ENCODE measurements around the gene USP43.

USP43 gene

GRCh38 chr17:9766970-9767369 is 121.7 kb downstream of the USP43 start:
- no peaks in the 10 kb centered on the region for H3K4me1 ChIP-seq (ENCODE audit: control insufficient read depth, insufficient read depth, low read length)
- ChIA-PET POLR2A (no interaction called here), CTCF (interaction anchor here (0.6 to 3.2 kb wide), 7 partner anchors 10 to 189 kb away, joined by 3 to 22 read pairs (median 3); no protein-coding TSS in a partner anchor)
- H3K9me3 ChIP-seq (ENCODE audit: control insufficient read depth, insufficient read depth, low read depth, low read length) = no peaks in the 10 kb centered on the region
- H3K36me3 ChIP-seq (ENCODE audit: control insufficient read depth in 2 of 2, insufficient read depth in 1 of 2, low read length in 2 of 2) = no peaks in the 10 kb centered on the region
- H3K4me3 ChIP-seq (ENCODE audit: low read depth, low read length) = no peak overlapping the region
- no peak overlapping the region for H3K27ac ChIP-seq (ENCODE audit: extremely low read depth, low read depth, low read length)
- TF ChIP-seq YY2 (tag by site-specific recombination; IDR thresholded peaks at IDR 0.05) = no peak
- no peak for TF ChIP-seq ZNF202 (tag by site-specific recombination; IDR thresholded peaks at IDR 0.05; ENCODE audit: borderline replicate concordance)
- no peak for TF ChIP-seq ZNF658 (tag by site-specific recombination; IDR thresholded peaks at IDR 0.05)
- no peak for TF ChIP-seq HOXC10 (CRISPR knock-in tag; IDR thresholded peaks at IDR 0.05)
- TF ChIP-seq ZNF664 (tag by site-specific recombination; IDR thresholded peaks at IDR 0.05) = no peak
- no peak for TF ChIP-seq ZNF266 (tag by site-specific recombination; IDR thresholded peaks at IDR 0.05; ENCODE audit: low read depth)
- TF ChIP-seq ZNF571 (tag by site-specific recombination; IDR thresholded peaks at IDR 0.05) = no peak

DNA sequence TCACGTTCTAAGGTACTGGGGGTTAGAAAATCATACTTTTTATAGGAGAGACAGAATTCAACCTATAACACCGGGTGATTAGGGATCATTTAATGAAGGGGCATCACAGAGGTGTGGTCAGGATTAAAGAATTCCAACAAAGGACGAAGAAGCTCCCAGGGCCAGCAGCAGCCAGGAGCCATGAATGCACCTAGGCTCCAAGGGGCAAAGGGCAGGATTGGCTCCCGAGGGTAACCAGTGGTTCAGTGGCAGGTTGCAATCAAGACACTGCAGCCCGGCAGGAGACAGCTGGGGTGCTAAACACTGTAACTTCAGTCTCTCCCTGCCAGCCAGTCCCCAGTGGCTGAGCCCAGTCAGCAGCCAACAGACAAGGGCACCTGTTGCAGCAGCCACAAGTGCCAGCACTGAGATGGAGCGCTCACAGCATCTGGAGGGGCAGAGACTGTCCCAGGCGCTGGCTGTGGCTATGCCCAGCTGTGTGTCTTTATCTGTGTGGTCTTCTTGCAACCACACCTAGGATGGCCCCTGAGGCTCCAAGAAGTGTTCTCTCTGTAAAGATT is 122.2 kb downstream of the USP43 start:
- no peak overlapping the region for H3K4me3 ChIP-seq (ENCODE audit: low read depth, low read length)
- H3K27ac ChIP-seq (ENCODE audit: extremely low read depth, low read depth, low read length) = no peak overlapping the region
- H3K36me3 ChIP-seq (ENCODE audit: control insufficient read depth in 2 of 2, insufficient read depth in 1 of 2, low read length in 2 of 2) = no peaks in the 10 kb centered on the region
- H3K9me3 ChIP-seq (ENCODE audit: control insufficient read depth, insufficient read depth, low read depth, low read length) = no peaks in the 10 kb centered on the region
- ChIA-PET CTCF (interaction anchor here (0.6 to 3.2 kb wide), 11 partner anchors 8 to 243 kb away, joined by 3 to 24 read pairs (median 3); no protein-coding TSS in a partner anchor), POLR2A (no interaction called here)
- TF ChIP-seq SCRT1 (tag by site-specific recombination; IDR thresholded peaks at IDR 0.05; ENCODE audit: borderline replicate concordance) (peak; percentile 77; the same call in 1 of the 2 replicates), SCRT2 (tag by site-specific recombination; IDR thresholded peaks at IDR 0.05) (peak; percentile 92), SP7 (tag by site-specific recombination; IDR thresholded peaks at IDR 0.05) (no peak)
- no peaks in the 10 kb centered on the region for H3K4me1 ChIP-seq (ENCODE audit: control insufficient read depth, insufficient read depth, low read length)

- TF ChIP-seq ZNF121 (tag by site-specific recombination; IDR thresholded peaks at IDR 0.05) = no peak
- no peak for TF ChIP-seq ZSCAN23 (tag by site-specific recombination; IDR thresholded peaks at IDR 0.05)
- peak; percentile 88 for TF ChIP-seq ZBTB8A (tag by site-specific recombination; IDR thresholded peaks at IDR 0.05)
- TF ChIP-seq, protein P1, sequence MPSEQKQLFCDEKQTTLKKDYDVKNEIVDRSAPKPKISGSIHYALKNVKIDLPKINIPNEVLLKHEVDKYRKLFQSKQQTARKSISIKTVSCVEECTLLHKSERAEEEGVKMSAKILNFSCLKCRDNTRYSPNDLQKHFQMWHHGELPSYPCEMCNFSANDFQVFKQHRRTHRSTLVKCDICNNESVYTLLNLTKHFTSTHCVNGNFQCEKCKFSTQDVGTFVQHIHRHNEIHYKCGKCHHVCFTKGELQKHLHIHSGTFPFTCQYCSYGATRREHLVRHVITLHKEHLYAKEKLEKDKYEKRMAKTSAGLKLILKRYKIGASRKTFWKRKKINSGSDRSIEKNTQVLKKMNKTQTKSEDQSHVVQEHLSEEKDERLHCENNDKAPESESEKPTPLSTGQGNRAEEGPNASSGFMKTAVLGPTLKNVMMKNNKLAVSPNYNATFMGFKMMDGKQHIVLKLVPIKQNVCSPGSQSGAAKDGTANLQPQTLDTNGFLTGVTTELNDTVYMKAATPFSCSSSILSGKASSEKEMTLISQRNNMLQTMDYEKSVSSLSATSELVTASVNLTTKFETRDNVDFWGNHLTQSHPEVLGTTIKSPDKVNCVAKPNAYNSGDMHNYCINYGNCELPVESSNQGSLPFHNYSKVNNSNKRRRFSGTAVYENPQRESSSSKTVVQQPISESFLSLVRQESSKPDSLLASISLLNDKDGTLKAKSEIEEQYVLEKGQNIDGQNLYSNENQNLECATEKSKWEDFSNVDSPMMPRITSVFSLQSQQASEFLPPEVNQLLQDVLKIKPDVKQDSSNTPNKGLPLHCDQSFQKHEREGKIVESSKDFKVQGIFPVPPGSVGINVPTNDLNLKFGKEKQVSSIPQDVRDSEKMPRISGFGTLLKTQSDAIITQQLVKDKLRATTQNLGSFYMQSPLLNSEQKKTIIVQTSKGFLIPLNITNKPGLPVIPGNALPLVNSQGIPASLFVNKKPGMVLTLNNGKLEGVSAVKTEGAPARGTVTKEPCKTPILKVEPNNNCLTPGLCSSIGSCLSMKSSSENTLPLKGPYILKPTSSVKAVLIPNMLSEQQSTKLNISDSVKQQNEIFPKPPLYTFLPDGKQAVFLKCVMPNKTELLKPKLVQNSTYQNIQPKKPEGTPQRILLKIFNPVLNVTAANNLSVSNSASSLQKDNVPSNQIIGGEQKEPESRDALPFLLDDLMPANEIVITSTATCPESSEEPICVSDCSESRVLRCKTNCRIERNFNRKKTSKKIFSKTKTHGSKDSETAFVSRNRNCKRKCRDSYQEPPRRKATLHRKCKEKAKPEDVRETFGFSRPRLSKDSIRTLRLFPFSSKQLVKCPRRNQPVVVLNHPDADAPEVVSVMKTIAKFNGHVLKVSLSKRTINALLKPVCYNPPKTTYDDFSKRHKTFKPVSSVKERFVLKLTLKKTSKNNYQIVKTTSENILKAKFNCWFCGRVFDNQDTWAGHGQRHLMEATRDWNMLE (tag by site-specific recombination; conservative IDR thresholded peaks at IDR 0.05; ENCODE audit: low read depth) = peak; percentile 31; the same call in 1 of the 2 replicates
- no peak for TF ChIP-seq BCL6B (tag by site-specific recombination; IDR thresholded peaks at IDR 0.05)
- TF ChIP-seq ZNF561 (tag by site-specific recombination; IDR thresholded peaks at IDR 0.05; ENCODE audit: borderline replicate concordance) = no peak
- TF ChIP-seq ZNF350 (tag by site-specific recombination; IDR thresholded peaks at IDR 0.05) = no peak
- no peak for TF ChIP-seq ZNF792 (tag by site-specific recombination; IDR thresholded peaks at IDR 0.05)
- no peak for TF ChIP-seq ZNF530 (tag by site-specific recombination; IDR thresholded peaks at IDR 0.05; ENCODE audit: low read depth)
- TF ChIP-seq ZNF664 (tag by site-specific recombination; IDR thresholded peaks at IDR 0.05) = peak; percentile 90
- no peak for TF ChIP-seq ZNF362 (tag by site-specific recombination; IDR thresholded peaks at IDR 0.05)
- peak; percentile 61 for TF ChIP-seq ZNF654 (tag by site-specific recombination; IDR thresholded peaks at IDR 0.05; ENCODE audit: low read depth)
- no peak for TF ChIP-seq ZNF266 (tag by site-specific recombination; IDR thresholded peaks at IDR 0.05; ENCODE audit: low read depth)
- Histone ChIP-seq H3K4me3 (ENCODE audit: low read depth, low read length) (no peak overlapping the region), H3K4me1 (ENCODE audit: control insufficient read depth, insufficient read depth, low read length) (no peaks in the 10 kb centered on the region), H3K27ac (ENCODE audit: extremely low read depth, low read depth, low read length) (no peak overlapping the region), H3K9me3 (ENCODE audit: control insufficient read depth, insufficient read depth, low read depth, low read length) (no peaks in the 10 kb centered on the region), H3K36me3 (ENCODE audit: control insufficient read depth in 2 of 2, insufficient read depth in 1 of 2, low read length in 2 of 2) (no peaks in the 10 kb centered on the region)
- CTCF ChIA-PET = interaction anchor here (0.5 to 3.2 kb wide), 29 partner anchors 9 to 483 kb away, joined by 3 to 24 read pairs (median 5); partner anchors contain the start of gene STX8
- POLR2A ChIA-PET = no interaction called here
Observed at GRCh38 chr17:9768381-9768934, 123.1 kb downstream of the USP43 start.

Measured in HEK293 (cell line).